ENCODE measurements around the gene NID2.

NID2 gene

DNA sequence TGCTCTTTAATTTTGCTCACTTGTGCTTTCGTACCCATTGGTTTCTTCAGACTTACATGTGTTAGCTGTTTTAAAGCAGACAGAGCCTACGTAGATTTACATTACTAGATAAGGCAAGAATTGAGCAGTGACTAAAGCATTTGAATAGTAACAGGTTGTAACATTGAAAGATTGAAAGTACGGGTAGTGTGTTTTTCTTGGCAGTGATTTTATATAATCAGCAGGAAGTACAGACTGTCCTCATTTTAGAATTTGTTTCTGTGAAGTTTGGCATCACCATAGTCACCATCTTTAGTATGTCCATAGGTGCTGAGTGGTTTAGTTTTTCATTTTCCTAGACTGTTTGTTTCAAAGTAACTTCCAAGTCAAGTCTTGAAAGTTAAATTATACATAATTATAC is 65.5 kb downstream of the NID2 start:
- peak; percentile 75 for DNase-seq (ENCODE audit: low read depth)
- TF ChIP-seq, protein P1, sequence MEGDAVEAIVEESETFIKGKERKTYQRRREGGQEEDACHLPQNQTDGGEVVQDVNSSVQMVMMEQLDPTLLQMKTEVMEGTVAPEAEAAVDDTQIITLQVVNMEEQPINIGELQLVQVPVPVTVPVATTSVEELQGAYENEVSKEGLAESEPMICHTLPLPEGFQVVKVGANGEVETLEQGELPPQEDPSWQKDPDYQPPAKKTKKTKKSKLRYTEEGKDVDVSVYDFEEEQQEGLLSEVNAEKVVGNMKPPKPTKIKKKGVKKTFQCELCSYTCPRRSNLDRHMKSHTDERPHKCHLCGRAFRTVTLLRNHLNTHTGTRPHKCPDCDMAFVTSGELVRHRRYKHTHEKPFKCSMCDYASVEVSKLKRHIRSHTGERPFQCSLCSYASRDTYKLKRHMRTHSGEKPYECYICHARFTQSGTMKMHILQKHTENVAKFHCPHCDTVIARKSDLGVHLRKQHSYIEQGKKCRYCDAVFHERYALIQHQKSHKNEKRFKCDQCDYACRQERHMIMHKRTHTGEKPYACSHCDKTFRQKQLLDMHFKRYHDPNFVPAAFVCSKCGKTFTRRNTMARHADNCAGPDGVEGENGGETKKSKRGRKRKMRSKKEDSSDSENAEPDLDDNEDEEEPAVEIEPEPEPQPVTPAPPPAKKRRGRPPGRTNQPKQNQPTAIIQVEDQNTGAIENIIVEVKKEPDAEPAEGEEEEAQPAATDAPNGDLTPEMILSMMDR (conservative IDR thresholded peaks at IDR 0.05; ENCODE audit: control insufficient read depth, insufficient read depth, low read depth, low read length): no peak
- no peak overlapping the region for H3K4me3 ChIP-seq (ENCODE audit: control insufficient read depth, low read depth, low read length)

GRCh38 chr14:52002542-52002941 is 66.3 kb downstream of the NID2 start:
- TF ChIP-seq, protein P1 (conservative IDR thresholded peaks at IDR 0.05; ENCODE audit: control insufficient read depth, insufficient read depth, low read depth, low read length): no peak
- DNase-seq (ENCODE audit: low read depth): no peak
- H3K4me3 ChIP-seq (ENCODE audit: control insufficient read depth, low read depth, low read length): no peak overlapping the region

GRCh38 chr14:52000696-52001095 is 68.2 kb downstream of the NID2 start:
- TF ChIP-seq, protein P1 (conservative IDR thresholded peaks at IDR 0.05; ENCODE audit: control insufficient read depth, insufficient read depth, low read depth, low read length): no peak
- H3K4me3 ChIP-seq (ENCODE audit: control insufficient read depth, low read depth, low read length): no peak overlapping the region
- no peak for DNase-seq (ENCODE audit: low read depth)

DNA sequence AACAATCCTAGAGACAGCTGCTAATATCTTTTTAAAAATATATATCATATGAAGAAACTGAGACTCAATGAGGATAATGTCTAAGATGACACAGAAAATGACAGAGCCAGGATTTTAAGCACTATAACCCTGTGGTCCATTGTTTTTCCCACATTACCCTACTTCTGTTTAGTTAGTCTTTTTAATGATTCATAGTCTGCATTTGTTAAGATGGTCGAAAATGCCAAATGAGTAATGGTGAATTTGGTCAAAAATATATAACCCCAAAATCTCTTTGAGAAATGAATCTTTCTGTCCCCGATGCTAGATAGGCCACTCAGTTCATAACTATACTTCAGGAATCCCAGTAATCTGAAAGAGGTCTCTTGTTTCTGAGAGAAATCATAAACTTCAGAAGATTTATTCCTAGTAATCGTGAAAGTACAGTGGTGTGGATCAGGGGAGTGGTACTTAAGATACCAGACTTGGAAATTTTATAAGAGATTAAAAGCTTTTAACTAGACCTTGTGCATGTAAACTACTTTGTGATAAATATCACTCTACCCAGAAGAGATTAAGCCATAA is 68.8 kb downstream of the NID2 start:
- no peak overlapping the region for H3K4me3 ChIP-seq (ENCODE audit: control insufficient read depth, low read depth, low read length)
- TF ChIP-seq, protein P1 (conservative IDR thresholded peaks at IDR 0.05; ENCODE audit: control insufficient read depth, insufficient read depth, low read depth, low read length): no peak
- DNase-seq (ENCODE audit: low read depth): peak; percentile 71

DNA sequence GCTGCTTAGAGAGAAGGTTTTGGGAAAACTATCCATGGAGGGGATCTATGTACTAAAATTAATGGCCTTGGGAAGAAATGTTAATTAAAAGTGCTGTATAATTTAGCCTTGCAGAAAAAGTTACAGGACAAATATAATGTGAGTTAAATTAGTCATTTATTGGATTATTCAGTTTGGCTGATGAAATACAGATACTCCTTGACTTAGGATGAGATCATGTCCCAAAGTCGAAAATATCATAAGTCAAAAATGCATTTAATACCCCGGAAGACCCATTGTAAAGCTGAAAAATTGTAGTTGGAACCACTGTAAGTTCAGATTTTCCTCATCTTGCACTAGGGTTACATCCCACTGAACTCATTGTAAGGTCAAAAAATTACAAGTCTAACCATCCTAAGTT is 69.8 kb downstream of the NID2 start:
- no peak overlapping the region for H3K4me3 ChIP-seq (ENCODE audit: control insufficient read depth, low read depth, low read length)
- TF ChIP-seq, protein P1 (conservative IDR thresholded peaks at IDR 0.05; ENCODE audit: control insufficient read depth, insufficient read depth, low read depth, low read length): no peak
- DNase-seq (ENCODE audit: low read depth): peak; percentile 71

DNA sequence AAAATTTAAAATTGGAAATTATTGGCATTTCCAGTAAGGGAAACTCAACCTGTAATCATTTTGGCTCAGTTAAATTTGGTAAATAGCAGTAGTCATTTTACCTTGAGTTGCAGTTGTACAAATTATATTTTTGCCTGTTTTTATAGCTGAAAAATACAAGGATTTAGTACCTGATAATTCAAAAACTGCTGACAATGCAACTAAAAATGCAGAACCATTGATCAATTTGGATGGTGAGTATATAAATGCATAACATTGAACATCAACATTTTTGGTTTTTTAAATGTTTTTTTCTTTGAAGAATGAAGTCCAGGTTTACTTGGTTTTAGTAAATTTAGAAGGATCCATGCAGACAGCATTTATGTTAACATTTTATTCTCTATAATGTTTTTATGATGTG is 70.5 kb downstream of the NID2 start:
- no peak for DNase-seq (ENCODE audit: low read depth)
- TF ChIP-seq, protein P1 (conservative IDR thresholded peaks at IDR 0.05; ENCODE audit: control insufficient read depth, insufficient read depth, low read depth, low read length): no peak
- H3K4me3 ChIP-seq (ENCODE audit: control insufficient read depth, low read depth, low read length): no peak overlapping the region
